Stomach (tissue), 4 donors: ENCODE measurements around the gene ERC2.

Source experiments
- CTCF ChIP-seq, 7 experiments: fragments of 450-650 bp in 4 of 7; fragments of 200-600 bp in 3 of 7; sonication (generic) in 3 of 7; IDR thresholded peaks; one replicate each; pipeline ENCODE4 v1.5.1; 2016 to 2019; ENCODE audit warnings: antibody characterized with exemption in 7 of 7, control low read depth in 2 of 7, mild to moderate bottlenecking in 1 of 7
- POLR2A ChIP-seq, 4 donors: fragments of 450-650 bp; IDR thresholded peaks; one replicate each; pipeline ENCODE4 v1.6.1; 2016; ENCODE audit warnings: antibody characterized with exemption in 4 of 4, control low read depth in 2 of 4, mild to moderate bottlenecking in 1 of 4, moderate library complexity in 1 of 4

GRCh38 chr3:55570271-55570711, 898.0 kb downstream of the ERC2 start:
- TF ChIP-seq CTCF (IDR thresholded peaks at IDR 0.05), result no peak
- no peak for TF ChIP-seq POLR2A (IDR thresholded peaks at IDR 0.05)
